Neural cell (in vitro differentiated cells): ENCODE data around the gene GLRA1. TPM values are rescaled to one million over a fixed set of nuclear protein-coding genes. Genes with fewer than 3 reads are reported as not detected.

Experiments used
- H2AFZ ChIP-seq: fragments of 200-600, 300-800 bp; sonication (generic), shearing (Covaris generic); 2 replicates; pipeline ENCODE4 v1.6.0; 2014; ENCODE audit warnings: low read depth, mild to moderate bottlenecking, antibody characterized with exemption, low read length, moderate library complexity
- H3F3A ChIP-seq: fragments of 200-600 bp; shearing (Covaris generic); 2 replicates; pipeline ENCODE4 v1.6.1; 2016; ENCODE audit warnings: mild to moderate bottlenecking, moderate library complexity, mixed read lengths, antibody characterized with exemption, low read length; ENCODE audit not compliant: insufficient read depth, poor library complexity, severe bottlenecking
- H3K27ac ChIP-seq: fragments of 200-600, 300-800 bp; sonication (generic), shearing (Covaris generic); 2 replicates; pipeline ENCODE4 v1.5.1; 2014; ENCODE audit warnings: mild to moderate bottlenecking, low read length, moderate library complexity
- H3K27me3 ChIP-seq: fragments of 300-800, 200-600 bp; sonication (generic), shearing (Covaris generic); 2 replicates; pipeline ENCODE4 v1.6.0; 2014; ENCODE audit warnings: mild to moderate bottlenecking, low read depth, low read length, moderate library complexity; ENCODE audit not compliant: insufficient read depth
- H3K36me3 ChIP-seq: fragments of 300-800, 200-600 bp; sonication (generic), shearing (Covaris generic); 2 replicates; pipeline ENCODE4 v1.5.1; 2014; ENCODE audit warnings: mild to moderate bottlenecking, antibody characterized with exemption, low read length, moderate library complexity; ENCODE audit not compliant: insufficient read depth
- H3K4me2 ChIP-seq: fragments of 300-800, 200-600 bp; sonication (generic), shearing (Covaris generic); 2 replicates; pipeline ENCODE4 v1.6.0; 2014; ENCODE audit warnings: mild to moderate bottlenecking, low read length
- H3K4me3 ChIP-seq: fragments of 300-800, 200-600 bp; sonication (generic), shearing (Covaris generic); 2 replicates; pipeline ENCODE4 v1.5.1; 2014; ENCODE audit warnings: mild to moderate bottlenecking, low read length, moderate library complexity
- H3K79me2 ChIP-seq: fragments of 200-600 bp; shearing (Covaris generic); replicated peaks from 2 replicates; pipeline ENCODE4 v1.6.0; 2014; ENCODE audit warnings: mild to moderate bottlenecking, low read length, moderate library complexity; ENCODE audit not compliant: insufficient read depth
- H3K9ac ChIP-seq: fragments of 300-800, 200-600 bp; sonication (generic), shearing (Covaris generic); 2 replicates; pipeline ENCODE4 v1.6.1; 2016; ENCODE audit warnings: mild to moderate bottlenecking, low read length, mixed read lengths
- H3K9me2 ChIP-seq: fragments of 200-600 bp; shearing (Covaris generic); 2 replicates; pipeline ENCODE4 v1.6.1; 2016; ENCODE audit warnings: mild to moderate bottlenecking, low read length, mixed read lengths; ENCODE audit not compliant: insufficient read depth
- H3K9me3 ChIP-seq: fragments of 200-600, 300-800 bp; sonication (generic), shearing (Covaris generic); 2 replicates; pipeline ENCODE4 v1.6.1; 2016; ENCODE audit warnings: mild to moderate bottlenecking, mixed run types, low read length, moderate library complexity, mixed read lengths
- H4K20me1 ChIP-seq: fragments of 200-600 bp; shearing (Covaris generic); 2 replicates; pipeline ENCODE4 v1.6.1; 2016; ENCODE audit warnings: mild to moderate bottlenecking, mixed run types; ENCODE audit not compliant: insufficient read depth
- CTCF ChIP-seq: fragments of 450-650 bp; IDR thresholded peaks from 2 replicates; pipeline ENCODE4 v1.5.1; 2014; ENCODE audit warnings: antibody characterized with exemption, mild to moderate bottlenecking, moderate library complexity; ENCODE audit not compliant: poor library complexity, severe bottlenecking
- EP300 ChIP-seq: fragments of 450-650 bp; conservative IDR thresholded peaks from 2 replicates; pipeline ENCODE4 v1.6.1; 2014; ENCODE audit warnings: antibody characterized with exemption, mild to moderate bottlenecking, moderate library complexity; ENCODE audit not compliant: poor library complexity, severe bottlenecking
- EZH2 ChIP-seq: fragments of 200-600, 300-800 bp; shearing (Covaris generic), sonication (generic); IDR thresholded peaks from 2 replicates; pipeline ENCODE4 v1.6.1; 2014; ENCODE audit warnings: antibody characterized with exemption, low read length, borderline replicate concordance, mild to moderate bottlenecking; ENCODE audit not compliant: insufficient read depth, poor library complexity, severe bottlenecking
- MXI1 ChIP-seq: fragments of 450-650 bp; conservative IDR thresholded peaks from 2 replicates; pipeline ENCODE4 v1.6.1; 2014; ENCODE audit warnings: antibody characterized with exemption, mild to moderate bottlenecking; ENCODE audit not compliant: poor library complexity, severe bottlenecking
- POLR2AphosphoS5 ChIP-seq: IDR thresholded peaks from 2 replicates; pipeline ENCODE4 v1.6.1; 2012
- RAD21 ChIP-seq: fragments of 450-650 bp; conservative IDR thresholded peaks from 2 replicates; pipeline ENCODE4 v1.6.1; 2014; ENCODE audit warnings: antibody characterized with exemption, mild to moderate bottlenecking, moderate library complexity
- REST ChIP-seq: IDR thresholded peaks from 2 replicates; pipeline ENCODE4 v1.6.1; 2012; ENCODE audit warnings: borderline replicate concordance
- SMC3 ChIP-seq: fragments of 450-650 bp; conservative IDR thresholded peaks from 2 replicates; pipeline ENCODE4 v1.6.1; 2014; ENCODE audit warnings: antibody characterized with exemption, mild to moderate bottlenecking, moderate library complexity; ENCODE audit not compliant: poor library complexity
- TAF1 ChIP-seq: IDR thresholded peaks from 2 replicates; pipeline ENCODE4 v1.6.1; 2012; ENCODE audit warnings: low read depth
- polyA plus RNA-seq: library from polyadenylated mRNA; depleted of rRNA; stranded (reverse); fragments of >200 nt; gene quantifications from 2 replicates; pipeline ENCODE4 v1.2.3, GENCODE V29; 2014

The GLRA1 gene
- polyA plus RNA-seq, 1 donor from 2014 or later = not detected

- TF ChIP-seq POLR2AphosphoS5 = no peak
- no peak for TF ChIP-seq SMC3
- TF ChIP-seq TAF1 = no peak
- TF ChIP-seq MXI1 = no peak
- TF ChIP-seq EZH2 = no peak
- no peak for TF ChIP-seq RAD21
- TF ChIP-seq EP300 = no peak
- no peak for TF ChIP-seq CTCF
- no peak for TF ChIP-seq REST
- Histone ChIP-seq H3K9me2 (no peaks in the 10 kb centered on the region), H3K79me2 (no peaks in the 10 kb centered on the region), H4K20me1 (no peaks in the 10 kb centered on the region), H2AFZ (no peak overlapping the region), H3K9me3 (no peaks in the 10 kb centered on the region), H3K4me2 (no peak overlapping the region), H3K4me3 (no peak overlapping the region), H3K27ac (no peak overlapping the region), H3F3A (no peaks in the 10 kb centered on the region), H3K27me3 (no peaks in the 10 kb centered on the region), H3K9ac (no peak overlapping the region), H3K36me3 (peaks cover 4% of the 10 kb centered on the region)
Observed at GRCh38 chr5:151815051-151815450, 109.6 kb downstream of the GLRA1 start.

GRCh38 chr5:151812757-151813309, 111.8 kb downstream of the GLRA1 start:
- Histone ChIP-seq H3K36me3 (peaks cover 4% of the 10 kb centered on the region), H3K79me2 (no peaks in the 10 kb centered on the region), H3K4me2 (no peak overlapping the region), H3K27me3 (no peaks in the 10 kb centered on the region), H3F3A (no peaks in the 10 kb centered on the region), H3K4me3 (no peak overlapping the region), H3K9me3 (no peaks in the 10 kb centered on the region), H4K20me1 (no peaks in the 10 kb centered on the region), H2AFZ (no peak overlapping the region), H3K27ac (no peak overlapping the region), H3K9ac (no peak overlapping the region), H3K9me2 (no peaks in the 10 kb centered on the region)
- TF ChIP-seq TAF1 (no peak), MXI1 (no peak), REST (no peak), RAD21 (no peak), SMC3 (no peak), EZH2 (no peak), POLR2AphosphoS5 (no peak)
